ENCODE data around the gene S100PBP. TPM values are rescaled to one million over a fixed set of nuclear protein-coding genes. Genes with fewer than 3 reads are reported as not detected.

S100PBP gene
- total RNA-seq, 1 experiment from 2014 or later = 50.1 TPM

DNA sequence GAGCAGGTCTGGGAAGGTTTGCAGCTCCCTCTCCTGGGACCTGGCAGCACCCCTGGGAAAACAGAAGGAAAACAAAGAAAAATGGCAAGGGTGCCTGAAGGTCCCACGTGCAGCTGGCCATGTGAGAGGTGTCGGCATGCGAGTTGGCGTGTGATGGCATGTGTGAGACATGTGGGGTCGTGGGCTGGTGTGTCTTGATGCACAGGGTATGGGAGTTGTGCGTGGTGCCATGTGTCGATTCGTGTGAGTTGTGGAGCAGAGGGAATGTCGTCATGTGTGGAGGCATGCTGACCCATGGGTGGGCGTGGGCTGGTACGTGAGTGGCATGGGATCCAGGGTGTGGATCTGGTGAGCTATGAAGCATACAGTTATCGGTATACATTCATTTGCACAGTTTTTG lies 70.2 kb downstream of the S100PBP start:
- Histone ChIP-seq H2BK120ac (ENCODE audit: low read depth, low read length, poor library complexity, severe bottlenecking) (no peak overlapping the region), H2BK15ac (ENCODE audit: low read depth, low read length) (no peak overlapping the region), H2AK5ac (ENCODE audit: insufficient read length, low read length) (no peak overlapping the region), H3K27ac (ENCODE audit: insufficient read length, low read depth, low read length) (no peak overlapping the region), H3K27me3 (ENCODE audit: insufficient read depth, low read length) (no peaks in the 10 kb centered on the region; the same call in 1 of the 2 replicates), H3K9ac (ENCODE audit: extremely low read depth, insufficient read length, low read length) (no peak overlapping the region), H2BK20ac (ENCODE audit: low read depth, low read length, poor library complexity, severe bottlenecking) (no peak overlapping the region), H3K23me2 (ENCODE audit: insufficient read length, low read depth, low read length, poor library complexity, severe bottlenecking) (no peaks in the 10 kb centered on the region), H3K56ac (ENCODE audit: insufficient read length, low read depth, low read length) (no peak overlapping the region), H3K4ac (ENCODE audit: low read depth, low read length) (no peak overlapping the region), H2BK5ac (ENCODE audit: insufficient read length, low read length) (no peak overlapping the region), H3K23ac (ENCODE audit: insufficient read length, low read depth, low read length) (no peak overlapping the region), H2AFZ (ENCODE audit: low read length) (no peak overlapping the region), H4K20me1 (ENCODE audit: control insufficient read depth, insufficient read depth, insufficient read length) (peaks cover 2% of the 10 kb centered on the region), H3K4me2 (ENCODE audit: insufficient read depth, insufficient read length, low read length) (no peak overlapping the region), H4K5ac (ENCODE audit: insufficient read length, low read depth, low read length) (no peak overlapping the region), H4K91ac (ENCODE audit: insufficient read length, low read depth, low read length) (no peak overlapping the region), H3K9me3 (ENCODE audit: control insufficient read depth, low read depth, low read length) (no peaks in the 10 kb centered on the region), H3K14ac (ENCODE audit: insufficient read depth, low read length) (no peak overlapping the region), H3K4me1 (ENCODE audit: insufficient read depth, low read length) (no peaks in the 10 kb centered on the region), H3K79me1 (ENCODE audit: insufficient read depth, low read depth, low read length, poor library complexity, severe bottlenecking) (no peaks in the 10 kb centered on the region), H2BK12ac (ENCODE audit: insufficient read length, low read depth, low read length) (no peak overlapping the region), H3K79me2 (ENCODE audit: insufficient read depth, low read length) (no peaks in the 10 kb centered on the region), H3K18ac (ENCODE audit: insufficient read length, low read depth, low read length) (no peak overlapping the region), H4K8ac (replicated peaks; ENCODE audit: insufficient read length, low read depth, low read length) (no peak overlapping the region), H3T11ph (ENCODE audit: low read length) (no peak overlapping the region)
- peaks cover 2 to 30% of the 10 kb centered on the region in 2 experiments; a peak in 2 of 4 replicates for H3K4me1 Mint-ChIP-seq
- H3K36me3 Mint-ChIP-seq (ENCODE audit: insufficient read depth in 1 of 3, low read depth in 3 of 3) = peaks cover 0 to 5% (median 0%) of the 10 kb centered on the region in 3 experiments; a peak in 1 of 7 replicates
- peaks cover 4 to 8% of the 10 kb centered on the region in 2 experiments; a peak in 4 of 5 replicates for H3K9me3 Mint-ChIP-seq
- H3K27ac Mint-ChIP-seq = no peak overlapping the region
- H3K27me3 Mint-ChIP-seq (ENCODE audit: low read depth) = peaks cover 86% of the 10 kb centered on the region
- H3K4me3 Mint-ChIP-seq = no peak overlapping the region
- TF ChIP-seq, protein P1, sequence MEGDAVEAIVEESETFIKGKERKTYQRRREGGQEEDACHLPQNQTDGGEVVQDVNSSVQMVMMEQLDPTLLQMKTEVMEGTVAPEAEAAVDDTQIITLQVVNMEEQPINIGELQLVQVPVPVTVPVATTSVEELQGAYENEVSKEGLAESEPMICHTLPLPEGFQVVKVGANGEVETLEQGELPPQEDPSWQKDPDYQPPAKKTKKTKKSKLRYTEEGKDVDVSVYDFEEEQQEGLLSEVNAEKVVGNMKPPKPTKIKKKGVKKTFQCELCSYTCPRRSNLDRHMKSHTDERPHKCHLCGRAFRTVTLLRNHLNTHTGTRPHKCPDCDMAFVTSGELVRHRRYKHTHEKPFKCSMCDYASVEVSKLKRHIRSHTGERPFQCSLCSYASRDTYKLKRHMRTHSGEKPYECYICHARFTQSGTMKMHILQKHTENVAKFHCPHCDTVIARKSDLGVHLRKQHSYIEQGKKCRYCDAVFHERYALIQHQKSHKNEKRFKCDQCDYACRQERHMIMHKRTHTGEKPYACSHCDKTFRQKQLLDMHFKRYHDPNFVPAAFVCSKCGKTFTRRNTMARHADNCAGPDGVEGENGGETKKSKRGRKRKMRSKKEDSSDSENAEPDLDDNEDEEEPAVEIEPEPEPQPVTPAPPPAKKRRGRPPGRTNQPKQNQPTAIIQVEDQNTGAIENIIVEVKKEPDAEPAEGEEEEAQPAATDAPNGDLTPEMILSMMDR (conservative IDR thresholded peaks at IDR 0.05) = no peak
- no peak for DNase-seq
- no CpG with 5 or more reads among the region's 12 CpGs for WGBS (ENCODE audit: extremely low coverage, insufficient read length, low lambda C conversion rate)
